Measurements from ENCODE around the gene MTR.
A peak's percentile ranks its signal among the peaks of the same experiment; 100 is the strongest.

The MTR gene

DNA sequence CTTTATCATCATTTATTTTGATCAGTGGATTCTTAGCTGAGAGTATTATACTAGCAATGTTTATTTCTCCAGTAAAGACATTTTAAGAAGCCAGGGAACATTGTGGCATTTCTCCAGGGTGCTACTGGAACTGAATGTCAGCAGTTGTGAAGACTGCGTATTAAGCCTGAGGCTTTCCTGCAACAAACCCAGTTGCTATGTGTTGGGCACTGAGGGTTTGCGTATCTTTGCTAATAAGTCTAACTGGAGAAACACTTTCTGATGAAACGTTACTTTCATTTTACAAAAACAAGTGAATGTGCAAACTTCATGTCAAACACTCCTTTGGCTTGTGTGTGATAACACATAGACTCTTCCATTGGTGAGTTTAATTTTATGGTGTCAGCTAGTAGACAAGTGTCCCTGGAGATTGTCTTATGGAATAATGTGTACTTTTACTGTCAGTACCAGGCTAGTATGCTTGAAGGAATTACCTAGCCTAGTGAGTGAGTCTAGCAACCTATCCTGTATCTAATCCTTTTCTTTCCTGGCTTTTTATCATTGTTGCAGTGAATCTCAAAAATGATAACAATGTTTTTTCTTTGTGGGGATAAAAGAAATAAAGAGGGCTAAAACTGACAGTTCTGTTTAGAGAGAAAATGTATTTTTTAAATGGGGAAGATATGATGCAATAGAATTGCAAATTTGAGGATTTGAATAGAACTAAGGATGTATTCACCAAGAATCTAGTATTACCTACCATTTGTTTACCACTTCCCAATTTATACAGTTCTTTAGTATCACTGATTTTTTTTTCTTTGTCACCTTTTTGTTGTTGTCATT, 70.1 kb downstream of the MTR start:
- no peak for DNase-seq

DNA sequence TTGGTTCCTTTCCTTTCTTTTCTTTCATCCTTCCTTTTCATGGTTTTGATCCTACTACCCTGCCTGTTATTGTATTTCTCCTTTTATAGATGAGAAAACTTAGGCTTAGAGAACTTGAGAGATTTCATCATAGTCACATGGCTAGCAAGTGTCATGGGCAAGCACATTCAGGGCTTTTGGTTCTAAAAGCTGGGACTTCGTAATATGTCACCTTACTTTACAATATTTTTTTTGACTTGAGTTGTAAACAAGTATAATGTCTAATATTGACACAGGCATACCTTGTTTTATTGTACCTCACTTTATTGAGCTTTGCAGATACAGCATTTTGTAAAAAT, 70.7 kb downstream of the MTR start:
- DNase-seq: no peak

DNA sequence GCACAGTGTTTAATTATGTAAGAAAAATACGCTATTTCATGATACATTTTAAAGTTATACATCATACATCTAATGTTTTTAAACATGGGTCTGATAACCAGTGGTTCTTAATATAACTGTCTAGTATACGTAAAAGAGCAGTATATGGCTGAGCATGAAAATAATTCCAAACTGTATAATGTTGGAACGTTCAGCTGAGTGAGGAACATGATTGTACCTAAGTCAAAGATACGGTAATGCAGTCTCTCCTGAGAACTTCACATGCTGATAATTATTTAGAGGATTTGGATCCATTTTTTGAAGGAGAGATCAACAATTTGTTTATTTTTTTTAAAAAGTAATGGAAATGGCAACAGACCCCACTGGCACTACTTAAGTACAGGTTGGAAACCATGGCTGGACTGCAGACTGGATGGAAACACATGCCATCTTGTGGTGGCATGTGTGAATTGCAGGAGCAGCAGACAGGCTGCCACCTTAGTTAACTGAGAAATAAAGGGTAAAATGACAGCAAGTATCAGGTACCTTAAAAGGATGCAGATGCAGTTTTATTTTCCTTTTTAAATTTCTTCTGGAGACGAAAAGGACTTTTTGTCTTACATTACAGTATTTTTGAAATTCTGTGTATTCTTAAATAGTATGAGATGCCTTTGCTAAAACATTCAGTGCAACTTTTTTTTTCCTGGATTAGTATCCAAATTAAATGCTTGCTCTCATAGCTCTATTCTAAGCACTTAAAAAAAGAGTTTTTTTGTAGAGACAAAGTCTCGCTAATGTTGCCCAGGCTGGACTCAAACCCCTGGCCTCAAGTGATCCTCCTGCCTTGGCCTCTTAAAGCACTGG, 73.8 kb downstream of the MTR start:
- peak; percentile 47 to 55 for DNase-seq

DNA sequence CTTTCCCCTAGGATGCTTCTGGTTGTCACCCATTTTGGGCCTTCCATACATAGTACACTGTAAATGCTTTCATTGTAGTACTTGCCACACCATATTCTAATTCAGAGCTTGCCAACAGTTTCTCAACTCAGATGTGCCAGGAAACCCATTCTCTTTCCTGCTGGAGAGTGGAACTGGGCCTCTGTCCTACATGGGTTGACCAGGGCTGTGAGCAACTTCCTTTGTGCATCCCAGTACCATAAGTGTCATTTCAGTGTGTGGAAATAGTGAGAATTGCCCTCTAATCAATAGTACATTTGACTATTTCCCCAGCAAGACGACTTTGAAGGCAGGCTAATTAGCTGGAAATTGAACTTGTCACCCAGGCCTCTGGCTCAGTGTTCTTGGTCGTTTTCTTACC, 74.8 kb downstream of the MTR start:
- no peak for DNase-seq

DNA sequence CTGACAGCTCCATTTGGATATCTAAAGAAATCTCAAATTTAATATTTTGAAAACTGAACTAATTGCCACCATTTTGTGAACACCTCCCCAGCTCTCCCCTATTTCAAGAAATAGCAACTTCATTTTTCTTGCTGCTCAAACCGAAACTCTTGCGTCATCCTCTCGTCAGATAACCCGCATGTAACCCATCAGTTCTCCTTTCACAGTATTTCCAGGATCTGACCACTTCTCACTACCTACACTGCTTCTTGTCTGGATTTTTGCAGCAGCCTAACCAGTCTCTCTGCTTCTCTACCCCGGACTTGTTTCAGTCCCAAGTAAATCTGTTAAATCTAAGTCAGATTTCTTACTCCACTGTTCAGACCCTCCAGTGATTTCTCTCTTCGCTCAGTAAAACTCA, 75.6 kb downstream of the MTR start:
- peak in 1 of 2 donors; percentile 29 for DNase-seq

DNA sequence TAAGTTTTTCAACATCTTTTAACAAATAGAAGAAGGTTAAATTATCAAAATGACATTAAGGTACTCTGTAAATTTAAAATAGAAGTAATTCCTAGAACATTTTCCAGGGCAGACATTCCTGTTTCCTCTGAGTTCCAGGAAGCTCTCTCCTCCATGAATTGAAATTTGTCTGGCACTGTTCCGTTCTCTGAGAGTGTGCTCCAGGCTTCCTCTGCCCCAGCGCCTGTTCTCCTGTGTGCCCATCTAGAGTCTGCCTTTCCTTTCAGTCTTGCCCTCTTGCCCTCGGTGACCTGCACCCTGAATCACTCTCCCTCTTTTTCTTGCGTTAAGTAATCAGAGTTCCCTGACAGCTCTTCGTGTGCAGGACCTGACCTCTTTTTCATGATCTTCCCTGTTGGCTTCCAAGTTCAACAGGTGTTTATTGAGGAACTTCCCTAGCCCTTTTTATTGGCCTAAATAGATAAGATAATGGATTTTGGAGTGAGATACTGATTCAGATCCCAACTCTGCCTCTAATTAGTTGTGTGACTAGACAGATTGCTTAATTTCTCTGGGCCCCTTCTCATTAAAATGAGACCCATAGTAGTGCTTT, 77.1 kb downstream of the MTR start:
- DNase-seq: no peak

DNA sequence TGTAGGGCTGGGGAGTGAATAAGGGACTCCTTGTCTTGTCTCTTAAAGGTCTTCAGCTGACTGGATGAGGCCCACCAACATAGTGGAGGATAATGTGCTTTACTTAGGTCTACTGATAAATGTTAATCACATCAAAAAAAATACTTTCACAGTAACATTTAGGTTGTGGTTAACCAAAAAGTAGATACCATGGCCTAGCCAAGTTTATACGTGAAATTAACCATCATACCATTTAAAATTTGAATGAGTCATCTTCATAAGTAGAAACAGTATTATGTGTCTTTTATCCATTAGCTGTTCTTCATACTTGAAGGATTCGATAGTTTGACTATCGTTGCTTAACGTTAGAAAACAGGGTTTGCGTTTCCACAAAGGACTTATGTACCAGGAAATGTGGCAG, 80.9 kb downstream of the MTR start:
- DNase-seq: no peak

DNA sequence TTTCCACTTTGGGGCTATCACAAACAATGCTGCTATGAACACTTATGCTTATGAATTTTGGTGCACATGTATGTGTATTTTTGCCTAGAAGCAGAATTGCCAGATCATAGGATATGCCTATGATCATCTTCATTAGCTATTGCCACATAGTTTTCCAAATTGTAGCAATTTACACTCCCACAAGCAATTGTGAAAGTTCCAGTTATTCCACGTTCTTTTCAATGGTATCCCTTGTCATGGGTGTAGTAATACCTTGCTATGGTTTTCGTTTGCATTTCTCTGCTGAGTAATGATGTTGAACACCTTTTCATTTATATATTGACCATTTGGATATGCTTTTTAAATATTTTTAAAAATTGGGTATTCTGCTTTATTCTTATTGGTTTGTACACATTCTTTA, 82.6 kb downstream of the MTR start:
- DNase-seq: no peak

DNA sequence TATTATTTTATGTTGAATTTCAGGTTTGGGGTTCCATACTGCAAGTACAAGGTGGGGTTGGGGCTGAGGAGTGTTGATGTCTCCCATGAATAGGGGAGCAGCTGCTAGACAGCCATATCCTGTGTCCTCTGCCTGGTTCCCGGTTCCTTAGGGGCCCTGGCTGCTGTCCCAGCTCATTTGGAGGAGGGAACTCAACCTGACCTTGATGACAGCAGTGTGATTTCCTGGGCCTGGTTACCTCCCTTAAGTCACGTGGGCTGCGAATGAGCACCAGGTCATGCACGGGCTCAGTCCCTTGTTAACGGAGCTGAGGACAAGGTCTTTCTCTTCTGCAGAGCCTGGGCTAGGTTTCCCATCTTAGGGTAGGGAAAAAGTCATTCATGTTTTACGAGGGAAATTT, 85.1 kb downstream of the MTR start:
- no peak for DNase-seq

DNA sequence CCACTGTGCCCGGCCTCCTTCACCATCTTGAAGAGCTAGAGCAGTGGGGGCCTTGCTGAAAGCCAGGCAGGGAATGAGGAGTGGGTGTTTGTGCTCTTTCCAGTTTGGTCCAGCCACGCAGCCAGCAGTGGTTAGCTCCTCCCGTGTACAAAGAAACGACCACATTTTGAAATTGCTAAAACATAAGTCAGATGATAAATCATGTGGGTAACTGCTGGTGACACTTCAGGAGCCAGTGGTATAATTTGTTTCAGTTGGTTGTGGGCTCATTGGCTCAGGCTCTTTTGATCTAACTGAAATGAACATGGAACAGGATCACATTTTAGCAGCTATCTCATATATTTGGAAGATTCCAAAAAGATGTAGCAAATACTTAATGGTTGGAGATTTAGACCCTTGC, 87.6 kb downstream of the MTR start:
- DNase-seq: no peak

DNA sequence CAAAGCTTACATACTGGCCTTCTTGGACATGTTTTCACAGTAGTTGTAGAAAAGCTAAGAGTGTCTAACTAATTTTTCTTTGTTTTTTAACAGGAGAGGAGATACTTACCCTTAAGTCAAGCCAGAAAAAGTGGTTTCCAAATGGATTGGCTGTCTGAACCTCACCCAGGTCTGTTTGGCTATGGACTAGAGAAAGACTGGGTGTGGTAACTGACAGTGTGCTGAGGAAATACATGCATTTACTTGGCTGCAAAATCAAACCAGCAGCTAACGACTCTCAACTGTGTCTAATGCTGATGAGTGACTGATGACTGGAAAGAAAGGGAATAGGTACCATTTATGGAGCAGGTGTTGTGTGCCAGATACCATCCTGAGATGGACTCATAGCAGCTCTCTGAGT, 91.1 kb downstream of the MTR start:
- DNase-seq: no peak

DNA sequence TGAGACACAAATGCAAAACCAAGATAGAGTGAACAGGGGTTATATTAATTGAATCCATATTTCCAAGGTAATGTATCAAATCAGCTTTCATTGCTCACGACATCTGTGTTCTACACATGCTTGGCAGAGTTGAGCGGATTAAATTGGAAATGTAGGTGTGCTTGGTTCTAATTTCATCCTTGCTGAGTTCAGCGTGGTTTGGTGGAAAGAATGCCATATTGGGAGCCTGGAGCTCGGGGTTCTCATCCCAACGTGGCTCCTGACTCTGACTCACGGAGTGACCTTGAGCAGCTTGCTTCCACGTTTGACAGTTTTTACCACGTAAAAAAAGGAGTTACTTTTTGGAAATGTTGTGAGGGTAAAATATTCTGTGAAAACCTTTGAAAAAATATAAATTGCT, 92.0 kb downstream of the MTR start:
- DNase-seq: no peak

DNA sequence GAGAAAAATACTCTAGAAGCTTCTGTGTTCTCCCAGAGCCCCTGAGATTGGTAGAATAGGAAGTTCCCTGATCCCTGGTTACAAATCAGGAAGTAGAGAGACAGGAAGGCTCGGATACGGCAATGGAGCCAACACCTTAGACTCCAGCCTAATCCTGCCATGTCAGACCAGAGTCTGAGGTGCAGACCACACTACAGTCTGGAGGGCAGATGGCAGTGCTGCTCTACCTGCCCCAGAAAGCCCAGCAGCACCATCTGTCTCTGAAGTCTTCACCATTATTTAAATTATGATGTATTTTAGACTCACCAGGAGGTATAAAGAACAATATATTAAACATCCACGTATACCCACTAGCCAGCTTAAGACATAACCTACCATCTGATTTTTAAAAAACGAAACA, 93.0 kb downstream of the MTR start:
- DNase-seq: no peak

DNA sequence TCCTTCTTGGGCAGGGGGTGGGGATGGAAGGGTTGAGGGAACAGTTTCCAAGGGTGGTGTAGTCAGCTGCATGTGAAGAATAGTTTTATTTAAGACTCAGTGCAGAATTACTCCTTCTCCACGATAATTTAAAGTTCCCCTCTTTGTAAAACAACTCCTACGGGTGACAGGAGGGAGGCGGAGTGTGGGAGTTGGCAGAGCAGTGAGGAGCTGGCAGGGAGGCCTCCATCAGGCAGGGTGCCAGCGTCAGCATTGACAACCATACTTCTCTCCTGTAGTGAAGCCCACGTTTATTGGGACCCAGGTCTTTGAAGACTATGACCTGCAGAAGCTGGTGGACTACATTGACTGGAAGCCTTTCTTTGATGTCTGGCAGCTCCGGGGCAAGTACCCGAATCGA, 93.8 kb downstream of the MTR start:
- no peak for DNase-seq

DNA sequence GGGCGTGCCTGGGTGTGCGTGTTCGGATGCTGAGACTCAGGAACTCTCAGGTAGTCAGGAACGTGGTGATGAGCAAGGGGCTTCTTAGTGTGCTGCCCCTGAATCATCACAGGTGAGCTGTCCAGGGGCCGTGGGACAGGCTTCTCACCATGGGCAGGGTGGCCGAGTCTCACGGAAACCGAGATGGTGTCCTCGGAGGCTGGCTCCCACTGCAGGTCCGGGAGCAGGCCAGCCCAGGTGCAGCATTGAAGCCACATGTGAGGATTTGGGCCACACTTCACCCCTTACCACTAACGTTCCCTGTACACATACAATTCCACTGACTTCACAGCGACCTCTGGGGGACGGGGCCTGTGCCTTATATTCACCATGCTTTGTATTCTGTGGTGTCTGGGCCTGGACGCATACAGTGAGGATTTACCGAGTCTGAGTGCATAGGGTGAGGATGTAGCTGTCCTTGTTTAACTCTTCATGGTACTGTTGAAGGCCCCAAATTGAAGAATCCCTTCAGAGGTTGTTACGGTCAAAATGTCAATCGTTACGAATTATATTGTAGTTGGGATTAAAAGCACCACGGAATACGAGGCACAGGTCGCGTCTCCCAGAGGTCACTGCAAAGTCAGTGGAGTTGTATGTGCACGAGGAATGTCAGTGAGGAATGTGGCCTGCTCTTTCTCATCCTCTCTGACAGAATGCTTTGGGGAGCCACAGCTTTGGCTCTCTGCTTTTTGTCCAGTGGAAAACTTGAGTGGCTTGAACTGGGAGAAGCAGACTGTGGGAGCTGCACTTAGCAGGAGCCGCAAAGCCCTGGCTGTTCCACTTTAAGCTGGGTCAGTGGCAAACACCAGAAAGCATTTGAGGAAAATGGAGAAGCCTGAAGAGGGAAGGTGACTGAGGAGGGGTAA, 95.3 kb downstream of the MTR start:
- no peak for DNase-seq

DNA sequence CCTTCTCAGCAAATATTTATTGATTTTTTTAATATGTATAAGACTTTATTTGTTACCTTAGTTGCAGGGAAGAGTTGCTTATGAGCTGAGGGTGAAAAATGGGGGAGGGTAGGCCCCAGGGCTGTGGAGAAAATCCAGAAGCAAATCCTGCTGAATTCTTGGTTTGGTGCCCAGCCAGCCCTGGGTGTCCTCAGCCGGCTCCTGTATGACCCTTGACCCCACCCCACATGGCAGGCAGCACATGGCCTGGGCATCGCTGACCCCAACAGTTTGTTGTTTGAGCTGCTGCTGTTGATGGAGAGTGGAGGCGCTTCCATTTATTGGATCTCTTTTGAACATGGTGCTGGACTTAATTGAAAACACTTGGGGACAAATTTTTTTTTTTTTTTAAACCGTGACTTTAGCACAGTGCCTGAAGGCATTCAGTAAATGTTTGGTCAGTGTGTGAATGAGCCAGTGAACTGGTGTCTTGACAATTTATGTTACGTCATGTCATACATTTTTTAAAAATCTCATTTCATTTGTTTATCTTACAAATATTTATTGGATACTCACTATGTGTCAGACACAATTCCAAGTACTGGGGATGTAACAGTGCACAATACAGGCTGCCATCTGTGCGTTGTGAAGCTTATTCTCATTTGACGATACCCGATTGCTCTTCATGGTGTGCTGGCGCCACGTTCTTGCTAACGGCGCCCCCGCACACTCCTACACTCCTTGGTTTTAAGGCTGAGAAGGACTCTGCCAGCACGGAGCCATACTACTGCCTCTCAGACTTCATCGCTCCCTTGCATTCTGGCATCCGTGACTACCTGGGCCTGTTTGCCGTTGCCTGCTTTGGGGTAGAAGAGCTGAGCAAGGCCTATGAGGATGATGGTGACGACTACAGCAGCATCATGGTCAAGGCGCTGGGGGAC, 98.8 kb downstream of the MTR start:
- DNase-seq: no peak

DNA sequence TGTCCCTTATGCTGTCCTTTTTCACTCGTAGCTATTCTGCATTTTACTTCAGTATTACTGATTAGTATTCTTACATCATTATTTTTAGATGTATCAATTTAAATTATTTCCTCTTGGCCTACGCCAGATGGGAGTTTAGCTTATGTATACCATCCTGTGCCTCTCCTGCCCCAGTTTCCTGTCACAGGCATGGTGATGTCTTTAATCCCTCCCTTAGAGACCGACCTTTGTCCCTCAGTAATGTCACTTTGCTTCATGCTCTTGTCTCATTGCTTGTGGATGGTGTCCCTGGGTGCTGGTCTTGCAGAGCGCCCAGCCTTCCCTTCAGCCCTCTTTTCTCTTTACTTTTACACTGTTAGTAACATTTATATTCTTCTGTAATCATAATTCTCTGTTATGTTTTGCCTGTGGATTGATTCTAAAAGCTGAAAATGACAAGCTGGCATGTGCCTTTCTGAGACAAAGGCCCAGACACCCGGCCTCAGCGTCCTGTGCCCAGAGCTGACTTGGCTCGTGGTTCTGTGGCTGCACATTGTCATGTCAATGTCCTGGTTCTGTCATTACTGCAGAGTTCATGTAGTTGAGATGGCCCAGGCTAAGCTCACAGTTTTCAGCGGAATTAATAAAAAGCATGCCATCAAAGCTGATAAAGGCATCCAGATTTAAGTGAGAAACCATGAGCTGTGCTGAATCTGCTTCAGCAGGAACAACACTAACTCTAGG, 100.7 kb downstream of the MTR start:
- no peak for DNase-seq

DNA sequence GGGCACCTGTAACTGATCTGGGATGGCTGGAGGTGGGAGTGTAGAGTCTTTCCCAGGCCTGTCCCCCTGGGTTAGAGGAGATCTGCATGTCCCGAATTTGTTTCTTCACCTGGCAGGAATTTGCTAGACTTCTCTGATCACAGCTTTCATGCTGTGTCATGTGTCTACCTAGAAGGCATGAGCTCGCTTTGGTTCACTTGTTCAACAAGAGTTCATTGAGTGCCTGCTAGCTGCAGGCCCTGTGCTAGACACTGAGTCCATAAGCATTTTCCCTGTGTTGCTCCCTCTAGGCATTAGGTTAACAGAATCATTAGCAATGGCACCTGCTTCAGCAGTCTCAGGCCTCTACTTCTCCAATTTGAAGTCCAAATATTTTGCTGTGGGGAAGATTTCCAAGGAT, 101.6 kb downstream of the MTR start:
- DNase-seq: no peak

DNA sequence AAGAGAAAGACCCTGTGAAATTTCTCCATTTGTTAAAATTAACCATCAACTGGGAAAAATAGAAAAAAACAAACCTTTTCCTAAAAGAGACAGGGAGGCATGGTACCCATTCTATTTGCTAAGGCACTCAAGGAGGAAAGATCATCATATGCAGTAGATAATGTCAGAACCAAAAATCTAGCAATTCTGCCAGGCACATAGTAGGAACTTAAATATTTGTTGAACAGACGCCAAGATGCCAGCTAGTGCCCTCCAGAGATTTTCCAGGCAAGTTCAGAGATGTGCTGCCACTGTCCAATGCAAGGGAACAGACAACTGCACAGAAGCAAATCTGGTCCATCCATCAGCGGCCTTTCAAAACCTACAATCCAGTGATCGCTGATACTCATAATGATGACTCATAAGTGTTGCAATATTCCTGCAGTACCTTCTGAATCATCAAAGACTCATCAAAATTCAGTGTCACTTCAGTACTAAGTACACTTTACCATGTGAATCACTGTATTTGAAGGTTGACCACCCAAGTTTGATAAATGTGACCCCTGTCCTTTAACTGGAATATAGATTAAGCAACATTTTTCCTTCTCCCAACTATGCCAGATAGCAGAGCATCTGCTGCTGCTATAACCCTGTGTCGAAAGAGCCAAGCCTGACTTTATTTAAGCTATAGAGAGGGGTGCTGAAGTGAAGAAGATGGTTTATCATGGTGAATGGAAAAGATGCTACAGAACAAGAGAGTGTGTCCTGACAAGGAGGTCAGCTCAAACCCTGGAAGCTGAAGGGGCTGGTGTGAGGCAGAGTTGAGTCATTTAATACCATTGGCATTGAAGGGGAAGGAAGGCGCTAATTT, 110.0 kb downstream of the MTR start:
- no peak for DNase-seq

DNA sequence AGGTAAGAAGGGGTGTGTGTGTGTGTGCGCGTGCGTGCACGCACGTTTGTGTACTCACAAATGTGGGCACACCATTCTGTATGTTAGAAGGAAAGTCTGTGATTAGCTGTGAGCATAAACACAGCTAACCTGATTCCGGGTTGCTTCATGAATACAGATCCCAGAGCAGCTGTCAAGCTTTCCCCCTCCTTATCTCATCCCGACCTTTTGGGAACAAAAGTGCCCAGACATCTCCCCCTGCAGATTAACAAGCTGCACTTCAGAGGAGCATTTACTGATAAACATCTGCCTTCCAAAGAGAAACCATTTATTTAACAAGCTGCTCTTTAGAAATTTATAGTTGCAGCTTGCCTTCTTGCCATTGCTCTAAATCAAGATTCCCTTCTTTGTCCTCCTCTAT, 112.1 kb downstream of the MTR start:
- no peak for DNase-seq
